GM18517 (cell line): ENCODE data around the gene TNFRSF12A.

Experiments
- ATAC-seq: cut with Tn5 transposase; IDR thresholded peaks from one replicate; pipeline ENCODE4 v1.9.1; 2021; ENCODE audit warnings: mild to moderate bottlenecking, moderate library complexity; ENCODE audit not compliant: unreplicated experiment

Gene TNFRSF12A

GRCh38 chr16:3010510-3010909 is 9.7 kb upstream of the TNFRSF12A start:
- ATAC-seq: no peak

- ATAC-seq: no peak
Measured at GRCh38 chr16:3012246-3012645, 7.9 kb upstream of the TNFRSF12A start.

GRCh38 chr16:3012828-3013420 is 7.2 kb upstream of the TNFRSF12A start, which contains the start of gene CLDN9:
TSS of gene CLDN9 (plus strand) at chr16:3012923. CDS start at chr16:3013363, 440 bp downstream.
- no peak for ATAC-seq

- ATAC-seq: no peak
Measured at GRCh38 chr16:3013491-3013951, 6.6 kb upstream of the TNFRSF12A start.

- ATAC-seq: no peak
Measured at GRCh38 chr16:3013998-3014690, 6.0 kb upstream of the TNFRSF12A start.

GRCh38 chr16:3014971-3015370 is 5.2 kb upstream of the TNFRSF12A start:
- ATAC-seq: no peak

GRCh38 chr16:3015865-3016521 is 4.2 kb upstream of the TNFRSF12A start:
- ATAC-seq: no peak

GRCh38 chr16:3017344-3017743 is 2.8 kb upstream of the TNFRSF12A start:
- no peak for ATAC-seq

GRCh38 chr16:3017794-3018506 is 2.2 kb upstream of the TNFRSF12A start, which contains the start of gene CLDN6:
TSS of gene CLDN6 (minus strand) at chr16:3018183. CDS start at chr16:3016021, 2,162 bp downstream.
- no peak for ATAC-seq

- ATAC-seq: no peak
Measured at GRCh38 chr16:3019594-3020246, 448 bp upstream of the TNFRSF12A start.

- ATAC-seq: no peak
Measured at GRCh38 chr16:3020604-3021448, 658 bp downstream of the TNFRSF12A start.

GRCh38 chr16:3021449-3022207 is 1.5 kb downstream of the TNFRSF12A start:
- ATAC-seq: no peak

GRCh38 chr16:3022208-3022683 is 2.1 kb downstream of the TNFRSF12A start:
- ATAC-seq: no peak

- ATAC-seq: no peak
Measured at GRCh38 chr16:3022684-3023414, 2.7 kb downstream of the TNFRSF12A start.

- no peak for ATAC-seq
Measured at GRCh38 chr16:3023415-3023668, 3.2 kb downstream of the TNFRSF12A start.

GRCh38 chr16:3023669-3024478 is 3.7 kb downstream of the TNFRSF12A start, which contains the start of the genes HCFC1R1 and THOC6:
TSS of gene HCFC1R1 (minus strand) at chr16:3023942. CDS start at chr16:3023941, 1 bp downstream.
TSS of gene THOC6 (plus strand) at chr16:3024035. CDS start at chr16:3024327, 292 bp downstream.
- peak; percentile 64 for ATAC-seq
